CD4-positive, alpha-beta memory T cell (primary cell): Measurements from ENCODE around the gene VPS36. TPM values are rescaled to one million over a fixed set of nuclear protein-coding genes. Genes with fewer than 3 reads are reported as not detected.
"Not testable (repeated sequence)": the region's sequence is repeated elsewhere in the genome, so short reads cannot be mapped to it uniquely, and the experiment has no call there.

ENCODE experiments used
- CTCF ChIA-PET: fragments of 350-600 bp; sonication (Branson Sonifier 250); formaldehyde crosslinking; loops from one replicate; lab custom pipeline; 2021; ENCODE audit warnings: inconsistent platforms; ENCODE audit not compliant: partially characterized antibody; lab: Charles Lee
- POLR2A ChIA-PET: fragments of 350-600 bp; sonication (Branson Sonifier 250); formaldehyde crosslinking; loops from one replicate; lab custom pipeline; 2021; ENCODE audit not compliant: partially characterized antibody; lab: Charles Lee
- DNase-seq, 5 donors: peaks; one replicate each; pipeline versions ENCODE4 v3.0.0 to v3.0.0-alpha.2; 2020 to 2022; ENCODE audit warnings: mixed read lengths in 1 of 5
- H3K27ac ChIP-seq: one replicate; pipeline ENCODE4 v1.7.0; 2013; ENCODE audit warnings: low read depth, low read length
- H3K27me3 ChIP-seq: 2 replicates; pipeline ENCODE4 v1.7.0; 2013; ENCODE audit warnings: mild to moderate bottlenecking, low read length, moderate library complexity; ENCODE audit not compliant: insufficient read depth
- H3K36me3 ChIP-seq: 2 replicates; pipeline ENCODE4 v1.7.0; 2013; ENCODE audit warnings: mild to moderate bottlenecking, low read length, moderate library complexity; ENCODE audit not compliant: insufficient read depth
- H3K4me1 ChIP-seq: 2 replicates; pipeline ENCODE4 v1.7.0; 2013; ENCODE audit warnings: mild to moderate bottlenecking, low read length, moderate library complexity; ENCODE audit not compliant: insufficient read depth
- H3K4me3 ChIP-seq, 2 donors: one replicate each; pipeline ENCODE4 v1.7.0; 2013; ENCODE audit warnings: low read length in 2 of 2, mild to moderate bottlenecking in 1 of 2
- H3K9me3 ChIP-seq, 2 donors: one replicate each; pipeline ENCODE4 v1.7.0; 2013; ENCODE audit warnings: low read length in 2 of 2, control low read depth in 1 of 2; ENCODE audit not compliant: control insufficient read depth in 1 of 2
- H3K27ac Mint-ChIP-seq, 7 donors: one replicate each; pipeline ENCODE4 v1.8.0; 2020 to 2021; ENCODE audit warnings: mixed read lengths in 7 of 7, mild to moderate bottlenecking in 6 of 7, inconsistent platforms in 3 of 7, moderate library complexity in 3 of 7
- H3K27me3 Mint-ChIP-seq, 2 donors: one replicate each; pipeline ENCODE4 v1.8.0; 2020 to 2021; ENCODE audit warnings: mixed read lengths in 2 of 2
- H3K36me3 Mint-ChIP-seq, 2 donors: one replicate each; pipeline ENCODE4 v1.8.0; 2020 to 2021; ENCODE audit warnings: mixed read lengths in 2 of 2, inconsistent platforms in 1 of 2, mild to moderate bottlenecking in 1 of 2
- H3K4me1 Mint-ChIP-seq, 4 donors: one replicate each; pipeline ENCODE4 v1.8.0; 2020 to 2021; ENCODE audit warnings: mixed read lengths in 4 of 4, mild to moderate bottlenecking in 1 of 4
- H3K4me3 Mint-ChIP-seq, 8 donors: one replicate each; pipeline ENCODE4 v1.8.0; 2020 to 2021; ENCODE audit warnings: mixed read lengths in 8 of 8, mild to moderate bottlenecking in 7 of 8, moderate library complexity in 6 of 8, inconsistent platforms in 3 of 8
- H3K9me3 Mint-ChIP-seq, 8 donors: one replicate each; pipeline ENCODE4 v1.8.0; 2020 to 2021; ENCODE audit warnings: mixed read lengths in 8 of 8, mild to moderate bottlenecking in 5 of 8, inconsistent platforms in 3 of 8, moderate library complexity in 1 of 8
- intact Hi-C: fragments of 100-400 bp; cut with micrococcal nuclease; formaldehyde crosslinking; loops from one replicate; pipeline ENCODE4 v1.15.1; 2023
- polyA plus RNA-seq, 2 donors: library from polyadenylated mRNA; unstranded; fragments of 300-500 nt; fragmentation: Illumina TruSeq; gene quantifications; one replicate each; pipeline ENCODE4 v1.2.3, GENCODE V29; 2021
- total RNA-seq, 2 experiments: library from RNA; stranded (reverse); gene quantifications; one replicate each; pipeline ENCODE4 v1.2.3, GENCODE V29; 2021

Gene VPS36
- total and polyA plus RNA-seq, 4 experiments from 2014 or later, result 44.1 to 64.5 (median 52.9) TPM

DNA sequence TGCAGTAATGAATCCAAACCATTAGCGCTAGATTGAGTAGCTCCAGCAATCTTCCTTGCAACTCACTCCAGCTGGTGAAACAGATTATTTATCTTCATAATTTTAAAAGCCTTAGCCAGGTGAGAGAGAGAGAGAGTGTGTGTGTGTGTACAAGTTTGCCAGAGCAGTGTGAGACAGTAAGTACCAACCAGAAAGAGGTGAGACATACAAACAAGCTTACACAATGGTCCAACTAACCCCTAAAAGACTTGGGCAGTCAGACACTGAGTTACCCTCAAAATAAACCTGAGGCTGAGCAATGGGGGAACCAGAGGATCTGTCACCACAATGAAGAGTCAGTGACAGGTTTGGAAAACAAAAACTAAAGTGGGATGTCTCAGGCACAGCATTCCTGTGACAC is 36.4 kb downstream of the VPS36 start:
- Histone ChIP-seq H3K27me3 (no peaks in the 10 kb centered on the region), H3K4me3 (no peak overlapping the region), H3K4me1 (no peaks in the 10 kb centered on the region), H3K9me3 (no peaks in the 10 kb centered on the region), H3K27ac (no peak overlapping the region), H3K36me3 (peaks cover 12% of the 10 kb centered on the region)
- H3K27me3 Mint-ChIP-seq, result no peaks in the 10 kb centered on the region
- no peak overlapping the region for H3K4me3 Mint-ChIP-seq
- intact Hi-C loops, result no loop called here
- peak overlapping the region in 2 of 7 donors; percentile 10 to 31 for H3K27ac Mint-ChIP-seq
- peaks cover 0 to 2% (median 0%) of the 10 kb centered on the region in 4 donors for H3K4me1 Mint-ChIP-seq
- POLR2A ChIA-PET, result interaction anchor here (0.6 kb wide), 1 partner anchor 259 kb away, joined by 3 read pairs; no protein-coding TSS in a partner anchor
- no peaks in the 10 kb centered on the region for H3K9me3 Mint-ChIP-seq
- CTCF ChIA-PET, result interaction anchor here (0.6 to 1.4 kb wide), 2 partner anchors 37 to 59 kb away, joined by 3 read pairs; no protein-coding TSS in a partner anchor
- peaks cover 33 to 60% of the 10 kb centered on the region in 2 donors for H3K36me3 Mint-ChIP-seq
- no peak for DNase-seq

- Histone ChIP-seq H3K9me3 (no peaks in the 10 kb centered on the region), H3K4me1 (no peaks in the 10 kb centered on the region), H3K4me3 (no peak overlapping the region), H3K27me3 (no peaks in the 10 kb centered on the region), H3K36me3 (peaks cover 6% of the 10 kb centered on the region), H3K27ac (no peak overlapping the region)
- intact Hi-C loops, result no loop called here
- Mint-ChIP-seq H3K27me3 (no peaks in the 10 kb centered on the region), H3K27ac (no peak overlapping the region), H3K9me3 (no peaks in the 10 kb centered on the region), H3K36me3 (peaks cover 33 to 54% of the 10 kb centered on the region in 2 donors), H3K4me3 (no peak overlapping the region), H3K4me1 (no peaks in the 10 kb centered on the region)
- ChIA-PET CTCF (no interaction called here), POLR2A (no interaction called here)
- no peak for DNase-seq
Measured at GRCh38 chr13:52412128-52412527, 38.3 kb downstream of the VPS36 start.

- peaks cover 0 to 3% (median 0%) of the 10 kb centered on the region in 8 donors for H3K9me3 Mint-ChIP-seq
- H3K27ac Mint-ChIP-seq, result no peak overlapping the region
- no peaks in the 10 kb centered on the region for H3K9me3 ChIP-seq
Measured at GRCh38 chr13:52411629-52412028, 38.8 kb downstream of the VPS36 start.

GRCh38 chr13:52408071-52408658 is 42.3 kb downstream of the VPS36 start:
- Mint-ChIP-seq H3K4me1 (peaks cover 12 to 21% (median 19%) of the 10 kb centered on the region in 4 donors), H3K36me3 (peaks cover 13 to 19% of the 10 kb centered on the region in 2 donors)
- H3K27me3 ChIP-seq, intact Hi-C loops, H3K27ac Mint-ChIP-seq, H3K4me3 ChIP-seq, H3K27me3 Mint-ChIP-seq, H3K36me3 ChIP-seq, DNase-seq, POLR2A ChIA-PET, H3K27ac ChIP-seq, H3K9me3 ChIP-seq, H3K9me3 Mint-ChIP-seq, H3K4me3 Mint-ChIP-seq: not testable (repeated sequence)
- peaks cover 22% of the 10 kb centered on the region for H3K4me1 ChIP-seq
- CTCF ChIA-PET, result interaction anchor here (0.6 to 1.8 kb wide), 2 partner anchors 42 to 692 kb away, joined by 3 to 4 read pairs; partner anchors contain the start of gene VPS36

More at GRCh38 chr13:52411629-52412028, 38.8 kb downstream of the VPS36 start:
- DNase-seq, result no peak
- Histone ChIP-seq H3K36me3 (peaks cover 6% of the 10 kb centered on the region), H3K4me3 (no peak overlapping the region), H3K4me1 (no peaks in the 10 kb centered on the region), H3K27me3 (no peaks in the 10 kb centered on the region), H3K27ac (no peak overlapping the region)
- Mint-ChIP-seq H3K36me3 (peaks cover 32 to 49% of the 10 kb centered on the region in 2 donors), H3K4me3 (no peak overlapping the region), H3K4me1 (peaks cover 0 to 2% (median under 1%) of the 10 kb centered on the region in 4 donors), H3K27me3 (no peaks in the 10 kb centered on the region)
- CTCF ChIA-PET, result no interaction called here
- POLR2A ChIA-PET, result no interaction called here
- intact Hi-C loops, result no loop called here

DNA sequence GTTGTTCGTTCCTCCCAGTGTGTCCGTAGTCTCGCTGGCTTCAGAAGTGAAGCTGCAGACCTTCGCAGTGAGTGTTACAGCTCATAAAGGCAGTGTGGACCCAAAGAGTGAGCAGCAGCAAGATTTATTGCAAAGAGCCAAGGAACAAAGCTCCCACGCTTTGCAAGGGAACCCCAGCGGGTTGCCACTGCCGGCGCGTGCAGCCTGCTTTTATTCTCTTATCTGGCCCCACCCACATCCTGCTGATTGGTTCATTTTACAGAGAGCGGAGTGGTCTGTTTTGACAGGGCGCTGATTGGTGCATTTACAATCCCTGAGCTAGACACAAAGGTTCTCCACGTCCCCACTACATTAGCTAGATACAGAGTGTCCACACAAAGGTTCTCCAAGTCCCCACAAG is 43.0 kb downstream of the VPS36 start:
- peaks cover 12 to 21% (median 19%) of the 10 kb centered on the region in 4 donors for H3K4me1 Mint-ChIP-seq
- H3K4me1 ChIP-seq, result peaks cover 22% of the 10 kb centered on the region
- H3K27me3 Mint-ChIP-seq, result peaks cover 11 to 12% of the 10 kb centered on the region in 2 donors
- H3K9me3 Mint-ChIP-seq, POLR2A ChIA-PET, DNase-seq, H3K36me3 ChIP-seq, H3K27ac Mint-ChIP-seq, intact Hi-C loops, H3K27ac ChIP-seq, H3K4me3 ChIP-seq, H3K9me3 ChIP-seq, H3K27me3 ChIP-seq: not testable (repeated sequence)
- peak overlapping the region in 3 of 8 donors; percentile 29 to 57 (median 36) for H3K4me3 Mint-ChIP-seq
- peaks cover 10 to 13% of the 10 kb centered on the region in 2 donors for H3K36me3 Mint-ChIP-seq
- CTCF ChIA-PET, result interaction anchor here (0.6 to 1.8 kb wide), 2 partner anchors 43 to 691 kb away, joined by 3 to 4 read pairs; partner anchors contain the start of gene VPS36

DNA sequence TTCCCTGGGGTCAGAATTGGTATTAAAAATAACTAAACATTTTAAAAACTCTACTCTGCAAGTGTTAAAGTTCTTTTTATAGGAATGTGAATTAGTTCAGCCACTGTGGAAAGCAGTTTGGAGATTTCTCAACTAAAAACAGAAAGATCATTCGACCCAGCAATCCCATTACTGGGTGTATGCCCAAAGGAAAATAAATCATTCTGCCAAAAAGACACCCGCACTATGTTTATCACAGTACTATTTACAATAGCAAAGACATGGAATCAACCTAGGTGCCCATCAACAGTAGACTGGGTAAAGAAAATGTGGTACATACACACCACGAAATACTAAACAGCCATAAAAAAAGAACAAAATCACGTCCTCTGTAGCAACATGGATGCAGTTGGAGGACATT is 43.8 kb downstream of the VPS36 start:
- ChIA-PET POLR2A (no interaction called here), CTCF (no interaction called here)
- Histone ChIP-seq H3K27ac (no peak overlapping the region), H3K4me3 (no peak overlapping the region), H3K27me3 (peaks cover 4% of the 10 kb centered on the region), H3K4me1 (peaks cover 22% of the 10 kb centered on the region), H3K9me3 (no peaks in the 10 kb centered on the region), H3K36me3 (no peaks in the 10 kb centered on the region)
- peaks cover 8 to 10% of the 10 kb centered on the region in 2 donors for H3K36me3 Mint-ChIP-seq
- peaks cover 12 to 14% of the 10 kb centered on the region in 2 donors for H3K27me3 Mint-ChIP-seq
- H3K4me3 Mint-ChIP-seq, result peak overlapping the region in 7 of 8 donors; percentile 45 to 77 (median 60)
- peaks cover 12 to 21% (median 19%) of the 10 kb centered on the region in 4 donors for H3K4me1 Mint-ChIP-seq
- no peak for DNase-seq
- H3K9me3 Mint-ChIP-seq, result peaks cover 0 to 3% (median 0%) of the 10 kb centered on the region in 8 donors
- H3K27ac Mint-ChIP-seq, result no peak overlapping the region
- intact Hi-C loops, result no loop called here

GRCh38 chr13:52405767-52406494 is 44.5 kb downstream of the VPS36 start, which contains the start of gene THSD1:
TSS of gene THSD1 (minus strand) at chr13:52406172. CDS start at chr13:52402600, 3,572 bp downstream.
- Mint-ChIP-seq H3K4me1 (peaks cover 12 to 21% (median 19%) of the 10 kb centered on the region in 4 donors), H3K9me3 (peaks cover 0 to 3% (median 0%) of the 10 kb centered on the region in 8 donors), H3K27me3 (peaks cover 12 to 14% of the 10 kb centered on the region in 2 donors), H3K27ac (peak within 1 kb of the TSS in 2 of 7 donors; percentile 35 to 48), H3K36me3 (peaks cover 6 to 8% of the 10 kb centered on the region in 2 donors), H3K4me3 (peak within 1 kb of the TSS; percentile 64 to 84 (median 76))
- ChIA-PET CTCF (interaction anchor here (0.9 to 1.2 kb wide), 2 partner anchors 11 to 45 kb away, joined by 3 read pairs; partner anchors contain the start of gene VPS36), POLR2A (no interaction called here)
- no peak within 1 kb of the TSS for H3K27ac ChIP-seq
- DNase-seq, result peak in 2 of 5 donors; percentile 6 to 12
- peaks cover 22% of the 10 kb centered on the region for H3K4me1 ChIP-seq
- H3K27me3 ChIP-seq, result peaks cover 4% of the 10 kb centered on the region
- H3K4me3 ChIP-seq, result peak within 1 kb of the TSS in 1 of 2 donors; percentile 26
- intact Hi-C loops, result no loop called here
- no peaks in the 10 kb centered on the region for H3K36me3 ChIP-seq
- H3K9me3 ChIP-seq, result no peaks in the 10 kb centered on the region
